Muscle layer of colon (tissue), 2 donors: Measurements from ENCODE around the gene TOMM20L.
"Not testable (repeated sequence)": the region's sequence is repeated elsewhere in the genome, so short reads cannot be mapped to it uniquely, and the experiment has no call there.

ENCODE experiments used
- H3K27ac ChIP-seq: one replicate; pipeline ENCODE4 v1.7.0; 2013; ENCODE audit warnings: low read depth, mild to moderate bottlenecking, low read length, moderate library complexity
- H3K27me3 ChIP-seq, 2 donors: one replicate each; pipeline ENCODE4 v1.7.0; 2013; ENCODE audit warnings: low read length in 2 of 2, mild to moderate bottlenecking in 2 of 2; ENCODE audit not compliant: insufficient read depth in 2 of 2, control insufficient read depth in 1 of 2
- H3K36me3 ChIP-seq: one replicate; pipeline ENCODE4 v1.7.0; 2013; ENCODE audit warnings: mild to moderate bottlenecking, low read length; ENCODE audit not compliant: insufficient read depth
- H3K4me1 ChIP-seq: one replicate; pipeline ENCODE4 v1.7.0; 2013; ENCODE audit warnings: mild to moderate bottlenecking, low read length; ENCODE audit not compliant: insufficient read depth
- H3K4me3 ChIP-seq, 2 donors: one replicate each; pipeline ENCODE4 v1.7.0; 2013; ENCODE audit warnings: low read length in 2 of 2, low read depth in 1 of 2, mild to moderate bottlenecking in 1 of 2, moderate library complexity in 1 of 2
- H3K9ac ChIP-seq: one replicate; pipeline ENCODE4 v1.7.0; 2013; ENCODE audit warnings: low read length
- H3K9me3 ChIP-seq: one replicate; pipeline ENCODE4 v1.7.0; 2013; ENCODE audit warnings: mild to moderate bottlenecking, low read length
- donor health status: abdominal sarcoma.
- donor health status: Adenocarcinoma of cecum.

Gene TOMM20L

GRCh38 chr14:58395812-58396788, at the start of gene TOMM20L:
Gene TOMM20L (plus strand): TSS chr14:58395930. CDS start chr14:58395958, 28 bp downstream.
- H3K9ac ChIP-seq: peak within 1 kb of the TSS; percentile 39
- H3K4me1 ChIP-seq: no peaks in the 10 kb centered on the region
- no peaks in the 10 kb centered on the region for H3K36me3 ChIP-seq
- H3K27me3 ChIP-seq: no peaks in the 10 kb centered on the region
- H3K9me3 ChIP-seq: no peaks in the 10 kb centered on the region
- H3K27ac ChIP-seq: peak within 1 kb of the TSS; percentile 61
- H3K4me3 ChIP-seq: peak within 1 kb of the TSS; percentile 67 to 80

GRCh38 chr14:58353516-58354299, 42.0 kb upstream of the TOMM20L start:
- no peaks in the 10 kb centered on the region for H3K27me3 ChIP-seq

GRCh38 chr14:58354808-58355207, 40.9 kb upstream of the TOMM20L start:
- Histone ChIP-seq H3K27me3 (no peaks in the 10 kb centered on the region), H3K4me1 (peaks cover 19% of the 10 kb centered on the region), H3K4me3 (no peak overlapping the region), H3K36me3 (peaks cover 13% of the 10 kb centered on the region), H3K9me3 (no peaks in the 10 kb centered on the region), H3K27ac (peak overlapping the region; percentile 69), H3K9ac (no peak overlapping the region)

More at GRCh38 chr14:58353516-58354299, 42.0 kb upstream of the TOMM20L start:
- H3K27ac ChIP-seq: peak overlapping the region; percentile 27
- peak overlapping the region in 1 of 2 donors; percentile 38 for H3K4me3 ChIP-seq
- peaks cover 19% of the 10 kb centered on the region for H3K4me1 ChIP-seq
- peaks cover 16% of the 10 kb centered on the region for H3K36me3 ChIP-seq
- no peaks in the 10 kb centered on the region for H3K9me3 ChIP-seq
- H3K9ac ChIP-seq: no peak overlapping the region

- peaks cover 19% of the 10 kb centered on the region for H3K4me1 ChIP-seq
- no peak overlapping the region for H3K4me3 ChIP-seq
- H3K9me3 ChIP-seq: no peaks in the 10 kb centered on the region
- peaks cover 24% of the 10 kb centered on the region for H3K36me3 ChIP-seq
- no peak overlapping the region for H3K9ac ChIP-seq
- peak overlapping the region; percentile 0 for H3K27ac ChIP-seq
- no peaks in the 10 kb centered on the region for H3K27me3 ChIP-seq
These were observed 39.5 kb upstream of the TOMM20L start for GRCh38 chr14:58356268-58356667.

- H3K36me3 ChIP-seq: peaks cover 41% of the 10 kb centered on the region
- not testable (repeated sequence) for H3K9ac ChIP-seq, H3K9me3 ChIP-seq, H3K27ac ChIP-seq, H3K27me3 ChIP-seq, H3K4me3 ChIP-seq, H3K4me1 ChIP-seq
These were observed 33.5 kb upstream of the TOMM20L start for GRCh38 chr14:58362272-58362671.

- no peak overlapping the region for H3K4me3 ChIP-seq
- peaks cover 46% of the 10 kb centered on the region for H3K36me3 ChIP-seq
- no peaks in the 10 kb centered on the region for H3K27me3 ChIP-seq
- H3K9ac ChIP-seq: no peak overlapping the region
- H3K27ac ChIP-seq: no peak overlapping the region
- no peaks in the 10 kb centered on the region for H3K9me3 ChIP-seq
- no peaks in the 10 kb centered on the region for H3K4me1 ChIP-seq
These were observed 32.8 kb upstream of the TOMM20L start for GRCh38 chr14:58362798-58363412.

- Histone ChIP-seq H3K36me3 (peaks cover 56% of the 10 kb centered on the region), H3K4me3 (no peak overlapping the region), H3K9ac (no peak overlapping the region), H3K9me3 (no peaks in the 10 kb centered on the region), H3K4me1 (no peaks in the 10 kb centered on the region), H3K27ac (no peak overlapping the region), H3K27me3 (no peaks in the 10 kb centered on the region)
These were observed 31.4 kb upstream of the TOMM20L start for GRCh38 chr14:58364316-58364715.

GRCh38 chr14:58367296-58367695, 28.4 kb upstream of the TOMM20L start:
- no peak overlapping the region for H3K9ac ChIP-seq
- no peaks in the 10 kb centered on the region for H3K27me3 ChIP-seq
- no peaks in the 10 kb centered on the region for H3K4me1 ChIP-seq
- no peaks in the 10 kb centered on the region for H3K9me3 ChIP-seq
- H3K27ac ChIP-seq: no peak overlapping the region
- no peak overlapping the region for H3K4me3 ChIP-seq
- peaks cover 48% of the 10 kb centered on the region for H3K36me3 ChIP-seq

GRCh38 chr14:58368956-58369355, 26.8 kb upstream of the TOMM20L start:
- Histone ChIP-seq H3K4me3 (no peak overlapping the region), H3K36me3 (peaks cover 56% of the 10 kb centered on the region), H3K4me1 (no peaks in the 10 kb centered on the region), H3K9ac (no peak overlapping the region), H3K9me3 (no peaks in the 10 kb centered on the region), H3K27me3 (no peaks in the 10 kb centered on the region), H3K27ac (no peak overlapping the region)

- H3K4me3 ChIP-seq: no peak overlapping the region
- peaks cover 21% of the 10 kb centered on the region for H3K36me3 ChIP-seq
- H3K27me3 ChIP-seq: no peaks in the 10 kb centered on the region
- H3K9ac ChIP-seq: no peak overlapping the region
- H3K9me3 ChIP-seq: no peaks in the 10 kb centered on the region
- no peaks in the 10 kb centered on the region for H3K4me1 ChIP-seq
- H3K27ac ChIP-seq: no peak overlapping the region
These were observed 18.9 kb upstream of the TOMM20L start for GRCh38 chr14:58376791-58377190.

GRCh38 chr14:58390830-58391229, 4.9 kb upstream of the TOMM20L start:
- Histone ChIP-seq H3K4me3 (no peak overlapping the region), H3K4me1 (no peaks in the 10 kb centered on the region), H3K9me3 (no peaks in the 10 kb centered on the region), H3K36me3 (no peaks in the 10 kb centered on the region), H3K27ac (no peak overlapping the region), H3K9ac (no peak overlapping the region), H3K27me3 (no peaks in the 10 kb centered on the region)
